Lung microvascular endothelial cell (primary cell): ENCODE data around the gene SPACA7. TPM values are rescaled to one million over a fixed set of nuclear protein-coding genes. Genes with fewer than 3 reads are reported as not detected.

Experiments used
- DNase-seq, 2 donors: peaks; one replicate each; pipeline versions ENCODE4 v3.0.0 to v3.0.0-alpha.2; 2010; ENCODE audit warnings: low read depth in 2 of 2
- total RNA-seq: library from RNA; depleted of rRNA; stranded (reverse); fragments of >200 nt; gene quantifications from 2 replicates; pipeline ENCODE4 v1.2.1, GENCODE V29; 2014

SPACA7 gene
- total RNA-seq, 1 donor from 2014 or later: not detected

GRCh38 chr13:112465251-112466131 lies 89.3 kb downstream of the SPACA7 start:
- DNase-seq: no peak

DNA sequence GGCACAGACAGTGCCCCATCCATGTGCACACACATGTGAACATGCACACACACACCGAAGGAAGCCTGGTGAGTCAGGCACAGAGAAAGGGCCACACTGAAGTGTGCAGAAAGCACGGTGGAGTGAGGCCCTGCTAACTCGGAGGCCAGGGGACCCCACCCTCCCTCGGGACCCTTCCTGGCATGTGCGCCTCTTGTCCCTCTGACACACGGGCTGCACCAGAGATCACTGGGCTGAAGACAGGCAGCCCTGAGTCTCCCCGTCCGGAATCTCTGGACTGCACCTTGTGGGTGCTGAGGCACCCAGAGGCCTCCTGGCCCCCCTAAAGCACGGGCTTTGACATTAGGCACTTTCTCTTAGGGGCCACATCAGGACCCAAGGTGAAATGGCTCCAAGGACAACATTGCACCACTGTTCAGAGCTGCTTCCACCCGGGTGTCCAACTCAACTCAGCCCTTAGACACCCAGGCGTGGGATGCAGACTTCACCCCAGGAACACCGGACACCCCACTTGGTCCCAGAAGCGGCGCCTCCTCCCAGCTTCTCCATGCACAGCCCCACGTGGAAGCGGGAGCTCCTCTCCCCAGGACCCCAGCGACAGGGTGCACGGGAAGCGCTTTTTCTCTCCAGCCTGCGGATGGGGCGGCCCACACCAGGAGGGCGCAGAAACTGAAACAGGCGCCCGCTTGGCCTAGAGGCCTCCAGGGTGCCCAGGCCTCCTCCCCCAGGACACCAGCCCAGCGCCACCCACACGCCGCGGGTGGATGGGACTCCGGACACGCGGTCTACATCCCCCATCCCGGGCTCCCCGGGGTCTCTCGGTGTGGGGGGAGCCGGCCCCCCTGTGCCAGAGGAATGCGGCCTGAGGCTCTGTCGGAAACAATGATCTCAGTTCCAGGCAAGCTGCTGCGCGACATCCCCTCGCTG lies 90.2 kb downstream of the SPACA7 start:
- DNase-seq: no peak

DNA sequence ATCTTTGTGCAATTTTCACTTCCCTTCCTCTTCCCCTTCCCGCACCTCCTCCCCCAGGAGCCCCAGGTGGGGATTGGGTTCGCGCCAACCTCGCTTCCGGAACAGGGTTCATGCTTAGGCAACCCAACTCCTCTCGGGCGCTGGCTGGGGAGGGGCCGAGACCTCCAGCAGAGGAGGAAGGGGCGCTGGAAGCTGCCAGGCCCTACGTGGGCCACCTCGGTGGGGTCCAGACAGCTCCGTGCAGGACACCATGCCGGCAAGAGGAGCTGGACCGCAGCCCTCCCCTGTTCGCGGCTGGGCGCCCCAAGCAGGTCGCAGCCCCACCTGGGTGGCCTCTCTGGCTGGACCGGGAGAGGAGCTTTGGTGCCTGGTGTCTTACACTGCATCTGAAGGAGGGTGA lies 91.1 kb downstream of the SPACA7 start:
- no peak for DNase-seq

- no peak for DNase-seq
These were observed 91.9 kb downstream of the SPACA7 start for GRCh38 chr13:112468069-112468468.

DNA sequence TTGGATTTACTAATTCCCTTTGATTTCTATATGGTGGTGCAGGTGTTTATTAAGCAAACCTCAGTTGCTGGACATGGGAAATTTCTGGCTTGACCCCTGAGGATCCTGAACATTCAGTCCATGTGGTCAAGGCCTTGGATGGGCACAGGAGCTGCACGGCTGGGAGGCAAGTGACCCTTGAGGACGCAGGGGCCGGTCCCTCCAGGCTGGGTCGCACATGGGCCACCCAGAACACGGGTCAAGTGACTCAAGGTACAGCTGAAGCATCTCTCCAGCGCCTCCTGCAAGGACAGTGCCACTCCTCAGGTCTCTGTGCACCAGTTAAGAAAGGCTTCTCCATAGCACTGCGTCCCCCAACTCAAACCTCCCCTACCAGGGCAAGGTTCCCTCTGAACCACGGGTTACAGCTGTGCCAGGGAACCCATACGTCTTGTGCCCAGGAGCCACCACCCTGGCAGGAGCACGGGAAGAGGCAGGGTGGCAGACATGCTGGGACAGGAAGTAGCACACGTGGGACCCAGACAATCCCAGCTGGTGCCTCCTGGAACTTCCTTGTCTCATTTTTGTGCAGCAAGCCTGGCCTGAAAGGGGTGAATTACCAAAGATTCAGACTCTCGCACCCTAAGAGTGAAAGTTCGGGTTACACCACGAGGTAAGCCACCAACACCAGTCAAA lies 93.1 kb downstream of the SPACA7 start:
- DNase-seq: no peak

DNA sequence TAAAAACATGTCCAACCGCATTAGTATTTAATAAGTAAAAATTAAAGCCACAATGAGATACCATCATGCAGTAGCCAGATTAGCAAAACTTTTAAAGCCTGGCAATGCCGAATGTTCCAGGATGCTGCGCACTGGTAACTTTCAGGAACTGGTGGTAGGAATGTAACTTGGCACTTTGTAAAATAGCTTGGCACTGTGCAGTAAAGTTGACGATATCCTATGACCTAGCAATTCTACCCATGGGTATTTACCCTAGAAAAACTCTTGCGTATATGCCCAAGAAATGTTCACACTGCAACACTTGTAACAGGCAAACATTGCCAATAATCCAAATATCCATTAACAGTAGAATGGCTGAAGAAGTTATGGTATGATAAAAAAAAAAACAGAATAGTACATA lies 97.7 kb downstream of the SPACA7 start:
- no peak for DNase-seq

- no peak for DNase-seq
These were observed 98.7 kb downstream of the SPACA7 start for GRCh38 chr13:112474869-112475268.

DNA sequence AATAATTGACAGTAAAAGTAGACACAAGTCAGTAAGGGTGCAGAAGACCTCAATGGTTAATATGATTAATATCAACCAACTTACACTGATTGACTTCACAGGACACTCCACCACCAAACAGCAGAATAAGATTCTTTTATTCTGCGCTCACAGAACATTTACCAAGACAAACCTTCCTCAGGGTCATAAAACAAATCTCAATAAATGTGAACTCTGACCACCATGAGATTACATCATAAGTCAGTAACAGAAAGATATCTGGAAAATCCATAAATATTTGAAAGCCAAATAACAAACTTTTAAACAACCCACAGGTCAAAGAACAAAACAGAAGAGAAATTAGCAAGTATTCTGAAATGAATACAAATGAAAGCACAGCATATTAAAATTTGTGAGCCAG lies 99.7 kb downstream of the SPACA7 start:
- no peak for DNase-seq

DNA sequence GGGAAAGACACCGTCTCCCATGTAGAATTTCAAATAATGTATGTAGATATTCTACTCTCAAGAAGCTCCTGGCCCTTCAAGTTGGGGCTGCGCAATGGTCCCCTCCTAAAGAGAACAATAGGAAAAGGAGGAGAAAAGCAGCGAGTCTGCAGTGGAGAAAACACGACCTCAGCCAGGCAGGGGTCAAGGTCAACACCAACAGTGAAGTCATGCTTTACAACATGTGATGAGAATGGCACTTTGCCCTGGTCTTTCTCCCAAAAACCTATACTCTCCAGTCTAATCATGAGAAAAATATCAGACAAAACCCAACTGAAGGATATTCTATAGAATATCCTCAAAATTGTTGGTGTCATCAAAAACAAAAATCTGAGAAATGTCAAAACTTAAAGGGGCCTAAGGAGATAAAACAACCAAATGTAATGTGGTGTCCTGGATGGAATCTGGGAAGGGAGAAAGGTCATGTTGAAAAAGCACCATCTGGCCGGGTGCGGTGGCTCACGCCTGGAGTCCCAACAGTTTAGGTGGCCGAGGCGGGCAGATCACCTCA lies 101.0 kb downstream of the SPACA7 start:
- DNase-seq: no peak

DNA sequence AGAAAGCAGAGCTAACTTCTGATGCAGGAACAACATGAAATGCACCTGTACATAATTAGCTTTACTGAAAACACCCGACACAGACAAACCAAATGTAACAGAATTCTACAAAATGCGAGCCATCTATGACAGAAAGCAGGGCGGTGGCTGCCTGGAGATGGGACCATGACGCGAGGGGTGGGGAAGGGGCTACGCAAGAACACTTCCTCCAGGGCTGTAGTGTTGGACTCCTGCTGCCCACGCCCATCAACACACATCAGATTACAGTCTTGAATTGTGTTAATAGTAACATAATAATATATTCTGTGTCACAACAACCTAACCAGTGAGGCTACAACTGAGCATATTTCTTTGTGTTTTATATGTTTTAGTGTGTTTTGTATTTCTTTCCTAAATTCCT lies 103.2 kb downstream of the SPACA7 start:
- no peak for DNase-seq

DNA sequence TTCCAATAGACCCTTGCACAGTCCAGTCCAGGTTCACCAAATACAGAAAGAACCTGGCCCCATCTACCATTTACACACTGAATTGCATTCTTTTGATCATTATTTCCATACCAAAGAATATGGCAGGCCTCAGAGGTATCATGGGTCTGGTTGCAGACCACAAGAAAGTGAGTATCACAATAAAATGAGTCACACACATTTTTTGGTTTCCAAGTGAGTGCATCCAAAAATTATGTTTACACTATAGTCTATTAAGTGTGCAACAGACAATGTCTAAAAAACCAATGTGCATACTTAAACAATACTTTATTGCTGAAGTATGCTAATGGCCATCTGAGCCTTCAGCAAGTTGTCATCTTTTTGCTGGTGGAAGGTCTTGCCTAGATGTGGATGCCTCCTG lies 105.3 kb downstream of the SPACA7 start:
- no peak for DNase-seq

DNA sequence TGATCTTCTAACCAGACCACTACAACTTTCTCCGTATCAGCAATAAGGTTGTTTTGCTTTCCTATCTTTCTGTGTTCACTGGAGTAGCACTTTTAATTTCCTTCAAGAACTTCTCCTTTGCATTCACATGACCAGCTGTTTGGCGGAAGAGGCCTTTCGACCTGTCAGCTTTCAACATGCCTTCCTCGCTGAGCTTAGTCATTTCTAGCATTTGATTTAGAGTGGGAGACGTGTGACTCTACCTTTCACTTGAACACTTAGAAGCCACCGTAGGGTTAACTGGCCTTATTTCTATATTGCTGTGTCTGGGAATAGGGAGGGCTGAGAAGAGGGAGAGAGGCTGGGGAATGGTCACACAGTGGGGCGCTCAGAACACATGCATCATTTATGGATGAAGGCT lies 107.1 kb downstream of the SPACA7 start:
- no peak for DNase-seq

Other genes with a start within 250 kb of the SPACA7 start
- 14.2 and 14.9 TPM in 2 replicates for gene TUBGCP3, start 211.8 kb downstream of the SPACA7 start, total RNA-seq